Prostate gland (tissue), 2 donors: ENCODE measurements around the gene TRAPPC12.

ENCODE experiments used
- POLR2A ChIP-seq: fragments of 450-650 bp; IDR thresholded peaks from one replicate; pipeline ENCODE4 v1.6.1; 2016; ENCODE audit warnings: antibody characterized with exemption, mild to moderate bottlenecking
- POLR2AphosphoS5 ChIP-seq: sonication (generic); formaldehyde crosslinking; IDR thresholded peaks from one replicate; pipeline ENCODE4 v1.6.1; 2017; ENCODE audit warnings: antibody characterized with exemption
- TF ChIP-seq, protein P1 (sequence below), 4 experiments: fragments of 200-600 bp in 2 of 4; fragments of 450-650 bp in 2 of 4; sonication (generic) in 2 of 4; IDR thresholded peaks; 1 replicate in 3 of 4; 2 replicates in 1 of 4; pipeline ENCODE4 v1.5.1; 2016 to 2019; ENCODE audit warnings: antibody characterized with exemption in 4 of 4, mild to moderate bottlenecking in 2 of 4, moderate library complexity in 2 of 4

GRCh38 chr2:3336844-3337243 lies 42.6 kb upstream of the TRAPPC12 start:
- TF ChIP-seq, protein P1, sequence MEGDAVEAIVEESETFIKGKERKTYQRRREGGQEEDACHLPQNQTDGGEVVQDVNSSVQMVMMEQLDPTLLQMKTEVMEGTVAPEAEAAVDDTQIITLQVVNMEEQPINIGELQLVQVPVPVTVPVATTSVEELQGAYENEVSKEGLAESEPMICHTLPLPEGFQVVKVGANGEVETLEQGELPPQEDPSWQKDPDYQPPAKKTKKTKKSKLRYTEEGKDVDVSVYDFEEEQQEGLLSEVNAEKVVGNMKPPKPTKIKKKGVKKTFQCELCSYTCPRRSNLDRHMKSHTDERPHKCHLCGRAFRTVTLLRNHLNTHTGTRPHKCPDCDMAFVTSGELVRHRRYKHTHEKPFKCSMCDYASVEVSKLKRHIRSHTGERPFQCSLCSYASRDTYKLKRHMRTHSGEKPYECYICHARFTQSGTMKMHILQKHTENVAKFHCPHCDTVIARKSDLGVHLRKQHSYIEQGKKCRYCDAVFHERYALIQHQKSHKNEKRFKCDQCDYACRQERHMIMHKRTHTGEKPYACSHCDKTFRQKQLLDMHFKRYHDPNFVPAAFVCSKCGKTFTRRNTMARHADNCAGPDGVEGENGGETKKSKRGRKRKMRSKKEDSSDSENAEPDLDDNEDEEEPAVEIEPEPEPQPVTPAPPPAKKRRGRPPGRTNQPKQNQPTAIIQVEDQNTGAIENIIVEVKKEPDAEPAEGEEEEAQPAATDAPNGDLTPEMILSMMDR (IDR thresholded peaks at IDR 0.05): no peak
- TF ChIP-seq POLR2A (no peak), POLR2AphosphoS5 (no peak)
